ENCODE data around the gene CAMK2D.

CAMK2D gene

DNA sequence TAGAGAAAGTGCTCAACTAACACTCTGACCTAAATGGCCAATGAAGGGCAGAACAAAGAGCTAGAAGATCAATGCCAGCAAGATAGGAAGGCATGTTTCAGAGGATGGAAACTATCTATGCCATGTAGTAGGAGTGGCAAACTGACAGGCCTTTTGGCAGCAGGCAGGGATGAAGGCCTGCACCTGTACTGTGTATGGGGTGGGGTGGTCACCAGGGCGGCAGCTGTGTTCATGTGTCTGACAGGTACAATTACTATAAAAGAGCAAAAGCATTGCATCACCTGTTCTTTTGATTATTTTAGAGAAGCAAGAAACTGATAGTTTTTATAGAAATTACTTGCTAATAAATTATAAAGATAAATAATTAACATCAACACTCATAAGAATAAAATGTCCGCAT, 239.1 kb downstream of the CAMK2D start:
- DNase-seq (ENCODE audit: low spot score) = no peak

DNA sequence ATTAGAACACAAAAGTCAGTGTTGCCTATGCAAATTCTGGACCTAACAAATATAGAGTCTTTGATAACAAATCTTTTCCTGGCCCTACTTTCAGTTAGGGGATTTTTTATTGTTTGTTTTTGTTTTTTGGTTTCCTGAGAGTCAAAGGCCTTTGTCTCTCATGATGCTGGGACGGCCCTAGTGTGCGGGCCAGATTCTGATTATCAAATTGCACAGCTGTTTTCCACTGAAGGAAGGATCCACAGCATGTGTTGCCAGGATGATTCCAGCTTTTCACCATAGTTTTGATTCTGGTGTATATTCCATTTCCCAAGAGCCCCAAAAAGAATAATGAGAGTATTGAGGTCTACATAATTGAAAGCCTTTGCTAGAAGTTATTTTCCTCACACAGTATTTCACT, 248.2 kb downstream of the CAMK2D start:
- DNase-seq (ENCODE audit: low spot score) = no peak

DNA sequence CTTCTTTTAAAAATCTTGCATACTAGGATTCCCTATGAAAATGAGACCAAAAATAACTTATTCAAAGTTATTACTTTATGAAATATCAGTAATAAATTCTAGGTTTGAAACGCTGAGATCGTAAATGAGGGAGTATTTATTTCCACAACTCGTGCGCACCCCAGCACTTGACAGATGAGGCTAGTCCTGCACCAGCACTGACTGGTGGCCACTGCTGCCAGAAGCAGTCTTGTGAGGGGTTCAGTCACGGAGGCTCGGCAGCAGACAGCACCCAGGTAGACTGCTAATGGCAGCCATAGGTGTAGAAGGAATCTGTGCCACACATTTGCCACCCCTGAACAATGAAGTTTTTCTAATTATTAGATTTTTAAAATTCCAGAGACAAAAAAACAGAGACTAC, 248.7 kb downstream of the CAMK2D start:
- DNase-seq (ENCODE audit: low spot score) = no peak

DNA sequence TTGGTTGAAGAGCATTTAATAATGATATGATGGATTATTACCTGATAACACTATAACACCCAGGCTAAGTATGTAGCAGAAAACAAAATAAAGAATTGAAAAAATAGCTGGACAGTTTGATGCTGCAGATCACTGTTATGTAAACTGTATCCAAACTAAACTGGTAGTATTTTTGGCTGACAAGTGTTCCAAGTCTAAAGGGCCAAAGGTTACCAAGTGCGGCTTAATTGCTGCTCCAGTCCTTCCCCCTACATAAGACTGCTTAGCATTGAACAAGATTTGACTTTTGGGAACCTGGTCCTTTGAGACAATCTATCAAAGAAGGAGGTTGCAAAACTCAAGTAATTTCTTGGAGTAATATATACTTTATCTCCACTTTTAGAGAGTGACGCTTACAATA, 249.6 kb downstream of the CAMK2D start:
- DNase-seq (ENCODE audit: low spot score) = no peak

DNA sequence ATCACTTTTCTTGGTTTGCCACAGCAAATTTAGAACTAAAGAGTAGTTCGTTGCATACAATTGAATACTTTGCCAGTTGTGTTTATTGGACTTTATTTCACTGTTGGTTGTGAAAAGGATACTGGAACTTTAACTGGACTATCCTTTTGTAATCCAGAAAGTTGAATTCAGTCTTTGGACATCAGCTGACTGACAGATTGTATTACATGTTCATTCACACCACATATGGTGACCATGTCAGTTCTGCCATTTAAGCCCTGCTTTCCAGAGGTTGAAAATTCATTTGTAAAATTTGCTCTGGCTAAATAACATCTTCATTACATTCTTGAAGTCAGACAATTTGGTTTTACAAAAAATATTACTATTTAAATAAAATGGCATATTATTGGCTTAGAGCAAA, 251.7 kb downstream of the CAMK2D start:
- no peak for DNase-seq (ENCODE audit: low spot score)

DNA sequence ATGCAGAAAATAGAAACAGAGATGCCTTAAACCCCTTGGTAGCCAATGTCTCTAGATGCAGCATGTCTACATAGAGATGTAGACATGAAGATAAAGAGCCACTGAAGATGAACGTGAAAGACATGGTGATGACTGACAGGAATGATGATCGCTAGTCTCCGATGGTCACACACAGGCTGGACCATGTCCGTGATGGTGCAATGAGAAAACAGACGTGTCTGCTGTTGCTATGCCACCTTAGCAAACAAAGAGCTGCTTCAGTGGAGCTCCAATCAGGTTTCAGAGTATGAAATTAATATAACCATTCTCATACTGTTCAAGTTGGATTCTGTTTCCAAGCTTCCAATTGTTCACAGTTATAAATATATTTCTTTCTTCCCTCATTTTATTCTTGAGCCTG, 256.5 kb downstream of the CAMK2D start:
- no peak for DNase-seq (ENCODE audit: low spot score)

DNA sequence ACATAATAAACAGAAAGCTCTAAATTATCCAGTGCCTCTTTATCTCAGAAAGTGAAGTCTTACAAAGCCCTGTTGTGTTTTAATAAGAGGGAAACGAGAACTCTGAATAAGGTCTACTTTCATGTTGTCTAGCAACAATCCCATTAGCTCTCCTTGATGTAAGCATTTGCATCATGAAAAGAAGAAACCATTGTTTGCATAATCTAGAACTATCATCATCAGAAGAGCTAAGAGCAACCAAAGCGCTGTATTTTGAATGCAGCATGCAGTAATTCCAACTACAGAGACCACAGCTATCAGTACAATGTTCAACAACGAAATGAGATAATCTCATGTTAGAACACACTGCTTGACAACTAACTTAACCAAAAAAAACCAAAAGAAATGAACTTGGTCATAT, 257.1 kb downstream of the CAMK2D start:
- DNase-seq (ENCODE audit: low spot score) = no peak

DNA sequence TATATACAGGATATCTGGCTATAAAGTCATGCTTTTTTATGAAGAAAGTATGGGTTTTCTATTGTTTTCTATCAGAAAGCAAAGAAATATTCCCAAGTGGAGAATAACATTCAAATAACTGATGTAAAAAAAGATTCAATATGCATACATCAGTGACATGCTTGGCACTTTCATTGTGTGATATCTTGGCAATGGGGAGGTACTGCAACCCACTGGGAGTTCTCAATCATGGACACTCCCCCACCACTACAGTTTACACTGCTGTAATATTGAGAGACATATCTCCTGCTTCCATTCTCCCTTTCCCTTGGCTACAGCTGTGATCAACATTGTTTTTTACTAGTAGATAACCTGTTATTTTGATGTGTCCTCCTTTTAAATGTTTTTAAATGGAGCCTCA, 257.8 kb downstream of the CAMK2D start:
- DNase-seq (ENCODE audit: low spot score) = no peak

DNA sequence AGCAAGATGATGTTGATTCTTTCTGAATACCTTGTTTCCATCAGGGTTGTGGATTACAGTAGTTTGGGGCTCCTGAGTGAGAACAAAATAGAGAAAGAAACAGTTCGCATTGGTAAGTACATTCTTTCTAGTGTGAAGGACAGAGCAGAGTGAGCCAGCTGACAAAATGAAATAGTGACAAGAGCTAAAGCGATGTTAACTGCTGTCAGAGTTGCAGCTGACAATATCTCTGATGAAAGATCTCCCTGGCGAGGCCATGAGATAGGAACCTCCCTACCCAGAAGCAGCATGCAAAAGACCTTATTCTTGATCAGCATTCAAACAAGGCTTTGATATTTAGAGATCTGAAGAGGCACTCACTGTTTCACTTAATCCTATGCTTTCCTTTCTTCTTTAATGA, 258.6 kb downstream of the CAMK2D start:
- DNase-seq (ENCODE audit: low spot score) = no peak

DNA sequence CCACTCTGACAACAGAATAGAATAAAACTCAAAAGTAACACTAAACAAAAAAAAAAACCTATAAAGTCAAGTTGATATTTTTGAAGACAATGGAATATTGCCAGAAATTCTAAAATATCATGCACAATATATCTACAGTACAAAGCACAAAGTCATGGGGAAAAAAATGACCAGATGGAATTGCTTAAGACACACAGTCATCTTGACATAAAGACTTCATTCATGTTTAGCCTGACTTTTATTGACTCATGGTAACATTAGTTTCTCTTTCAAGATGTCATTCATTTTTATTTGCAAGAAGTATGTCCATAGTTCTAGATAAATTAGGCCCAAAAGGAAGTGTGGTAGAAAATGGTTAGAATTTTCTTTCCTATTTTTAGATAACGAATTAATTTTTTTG, 259.1 kb downstream of the CAMK2D start:
- no peak for DNase-seq (ENCODE audit: low spot score)

DNA sequence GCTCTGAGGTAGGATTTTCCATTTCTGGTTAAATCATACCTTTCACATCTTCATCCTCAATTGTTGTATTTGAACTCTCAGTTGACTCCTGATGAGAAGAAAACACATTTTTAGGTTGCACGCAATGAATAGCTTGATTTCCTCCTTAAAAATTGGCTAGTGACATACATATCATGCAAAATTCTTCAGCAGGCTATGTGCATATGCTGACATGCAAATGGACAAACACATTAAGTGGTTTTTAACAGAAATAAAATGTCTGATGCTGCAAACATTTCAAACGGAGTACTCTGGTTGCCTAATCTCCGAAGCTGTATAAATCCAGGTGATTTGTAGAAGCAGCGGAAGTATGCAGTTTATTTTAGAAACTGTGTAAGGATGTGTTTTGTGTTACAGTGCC, 261.1 kb downstream of the CAMK2D start:
- no peak for DNase-seq (ENCODE audit: low spot score)

DNA sequence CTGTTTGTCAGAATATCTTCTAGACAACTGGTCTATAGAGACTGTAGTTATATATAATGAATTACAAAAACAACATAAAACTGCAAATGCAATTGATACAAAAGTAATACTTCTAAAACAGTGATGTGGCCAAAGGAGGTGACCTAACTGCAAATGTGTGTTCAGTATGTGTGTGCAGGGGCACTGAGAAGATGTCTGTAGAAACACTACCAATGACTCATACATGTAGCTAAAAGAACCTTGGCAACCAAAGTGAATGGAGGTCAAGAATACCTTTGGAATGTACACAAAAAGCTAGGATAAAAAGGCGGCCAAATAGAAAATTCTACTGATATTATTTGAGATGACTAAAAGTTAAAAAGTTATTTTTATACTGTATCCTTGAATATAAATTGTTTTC, 261.8 kb downstream of the CAMK2D start:
- no peak for DNase-seq (ENCODE audit: low spot score)

DNA sequence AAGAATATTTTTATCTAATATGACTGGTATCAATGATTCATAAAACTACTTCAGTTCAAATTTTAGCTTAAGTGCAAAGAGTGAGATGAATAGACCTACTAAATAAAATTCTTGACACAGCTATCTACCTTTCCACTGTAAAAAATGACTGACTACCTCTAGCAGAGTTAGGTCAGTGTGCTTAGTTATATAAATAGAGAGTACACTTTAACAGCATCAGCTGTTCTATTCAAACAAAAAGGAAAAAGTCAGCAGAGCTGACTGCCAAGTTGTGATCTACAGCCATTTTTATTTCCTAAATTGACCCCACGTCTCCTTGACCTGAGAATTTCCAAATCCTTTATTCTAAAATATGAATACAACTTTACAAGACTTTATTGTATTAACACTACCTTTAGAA, 262.4 kb downstream of the CAMK2D start:
- DNase-seq (ENCODE audit: low spot score) = no peak

DNA sequence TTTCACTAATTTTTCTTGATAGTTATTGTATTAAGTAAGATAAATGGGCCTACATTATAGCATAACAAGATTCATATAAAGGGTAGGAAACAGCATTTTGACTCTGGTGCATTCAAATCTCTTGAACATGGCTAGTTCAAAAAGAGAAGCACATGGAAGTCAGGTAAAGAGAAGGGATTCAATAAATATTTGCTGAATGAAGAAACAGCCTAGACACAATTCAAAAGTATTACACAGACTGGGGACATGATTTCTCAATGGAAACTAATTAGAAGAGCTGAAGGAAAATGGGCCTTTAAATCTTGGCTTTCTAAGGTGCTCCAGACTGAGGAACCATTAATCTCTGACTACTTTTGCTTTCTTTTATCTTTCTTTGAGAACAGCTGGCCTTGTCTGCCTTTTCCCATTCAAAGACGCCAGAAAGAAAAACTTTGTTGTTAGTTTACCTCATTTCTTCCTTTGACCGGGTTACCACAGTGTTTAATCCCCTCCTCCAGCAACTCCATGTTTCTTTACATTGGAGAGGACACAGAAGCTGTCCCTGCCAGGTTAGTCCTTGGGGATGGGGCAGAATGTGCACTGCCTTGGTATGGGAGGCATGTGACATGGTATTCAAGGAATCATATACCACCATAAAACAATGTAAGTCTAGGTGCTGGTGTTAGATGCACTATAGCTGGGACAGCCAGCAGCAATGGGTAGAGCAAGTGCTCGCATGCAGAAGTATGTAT, 264.2 kb downstream of the CAMK2D start:
- DNase-seq (ENCODE audit: low spot score) = no peak

DNA sequence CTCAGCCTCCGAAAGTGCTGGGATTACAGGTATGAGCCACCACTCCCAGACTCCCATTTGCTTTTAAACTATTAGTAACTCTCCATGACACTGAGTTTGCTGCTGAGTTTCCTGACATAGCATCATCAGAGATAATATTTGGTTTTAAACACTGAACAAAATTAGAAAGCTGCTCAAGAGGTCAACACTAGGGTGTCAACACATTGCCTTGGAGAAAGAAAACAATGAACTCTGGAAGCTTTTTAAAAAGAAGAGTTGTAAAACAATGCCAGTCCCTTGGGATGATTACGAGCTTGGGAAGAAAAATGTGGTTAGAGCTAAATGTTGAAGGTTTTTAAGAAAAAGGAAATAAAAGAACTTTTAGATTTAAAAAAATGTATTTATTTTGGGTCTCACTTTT, 264.8 kb downstream of the CAMK2D start:
- DNase-seq (ENCODE audit: low spot score) = no peak

DNA sequence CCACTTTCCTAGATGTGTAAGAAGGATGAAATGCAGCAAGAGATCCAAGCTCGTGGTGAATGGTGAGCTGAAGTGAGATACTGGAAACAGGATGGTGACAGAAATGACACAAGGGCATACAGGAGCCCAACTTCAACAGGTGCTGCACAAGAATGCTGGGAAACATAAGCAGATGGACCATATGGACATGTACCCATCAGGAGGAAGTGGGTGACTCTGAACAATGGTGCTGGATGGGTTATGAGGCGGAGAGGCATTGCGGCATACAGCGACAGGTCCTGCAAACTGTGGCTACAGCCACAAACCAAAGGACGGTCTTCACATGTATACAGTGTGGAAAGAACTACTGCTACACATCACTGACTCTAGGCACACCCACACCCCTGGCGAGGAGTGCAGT, 265.7 kb downstream of the CAMK2D start:
- DNase-seq (ENCODE audit: low spot score) = no peak

DNA sequence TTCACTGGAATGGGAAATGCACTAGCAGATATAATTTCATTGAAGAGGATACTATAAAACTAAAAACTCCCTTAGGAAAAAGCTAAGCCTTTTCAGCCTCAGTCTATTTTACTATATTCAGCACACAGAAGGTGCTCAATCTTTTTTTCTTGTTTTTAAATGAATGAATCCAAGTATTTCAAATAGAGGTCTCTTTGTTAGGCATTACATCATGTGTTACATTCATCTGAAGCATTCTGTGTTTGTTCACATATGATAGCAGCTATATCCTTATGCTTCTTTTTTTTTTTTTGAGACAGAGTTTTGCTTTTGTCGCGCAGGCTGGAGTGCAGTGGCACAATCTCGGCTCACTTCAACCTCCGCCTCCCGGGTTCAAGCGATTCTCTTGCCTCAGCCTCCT, 278.4 kb downstream of the CAMK2D start:
- DNase-seq (ENCODE audit: low spot score) = no peak

DNA sequence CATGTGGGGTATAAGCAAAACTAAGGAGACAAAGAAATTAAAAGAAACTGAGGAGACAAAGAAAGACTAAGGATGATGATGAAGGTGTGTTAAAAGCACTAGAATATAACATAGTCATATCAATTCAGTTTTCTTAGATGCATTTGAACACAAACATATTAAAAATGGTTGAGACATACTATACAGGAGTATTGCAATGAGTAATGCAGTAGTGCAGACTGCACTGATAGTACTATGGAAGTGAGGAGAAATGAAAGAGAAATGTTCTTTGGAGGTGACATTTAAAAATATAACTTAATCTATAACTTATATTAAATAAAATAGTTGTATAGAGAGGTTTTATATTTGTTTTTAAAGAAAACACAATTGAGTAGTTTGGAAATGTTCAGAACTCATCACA, 279.2 kb downstream of the CAMK2D start:
- DNase-seq (ENCODE audit: low spot score) = no peak

DNA sequence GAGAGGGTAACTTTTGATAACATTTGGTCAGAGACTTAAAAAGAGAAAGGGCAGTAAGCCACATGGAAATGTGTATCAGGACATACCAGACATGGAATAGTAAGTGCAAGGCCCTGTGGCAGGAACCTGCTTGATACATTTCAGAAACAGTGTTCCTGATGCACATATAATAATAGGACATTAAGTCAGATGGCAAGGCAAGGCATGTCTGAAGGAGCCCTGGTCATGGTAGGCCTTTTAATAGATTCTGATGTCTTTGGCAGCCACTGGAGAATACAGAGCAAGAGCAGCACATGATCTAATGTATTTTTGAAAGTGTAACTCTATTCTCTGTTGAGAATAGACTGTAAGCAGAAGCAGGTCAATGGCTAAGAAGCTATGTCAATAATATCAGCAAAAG, 279.7 kb downstream of the CAMK2D start:
- DNase-seq (ENCODE audit: low spot score) = no peak

DNA sequence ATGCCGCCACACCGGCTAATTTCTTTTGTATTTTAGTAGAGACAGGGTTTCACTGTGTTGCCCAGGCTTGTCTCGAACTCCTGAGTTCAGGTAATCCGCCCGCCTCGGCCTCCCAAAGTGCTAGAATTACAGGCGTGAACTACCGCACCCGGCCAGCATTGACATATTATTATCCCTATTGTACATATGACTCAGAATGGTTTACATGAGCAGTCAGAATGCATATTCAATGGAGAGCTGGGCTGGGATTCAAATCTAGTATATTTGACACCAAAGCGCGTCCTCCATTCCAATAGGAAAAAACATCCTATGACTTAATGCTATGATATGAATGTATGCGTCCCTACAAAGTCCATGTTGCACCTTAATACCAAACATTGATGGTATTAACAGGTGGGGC, 281.4 kb downstream of the CAMK2D start:
- no peak for DNase-seq (ENCODE audit: low spot score)

DNA sequence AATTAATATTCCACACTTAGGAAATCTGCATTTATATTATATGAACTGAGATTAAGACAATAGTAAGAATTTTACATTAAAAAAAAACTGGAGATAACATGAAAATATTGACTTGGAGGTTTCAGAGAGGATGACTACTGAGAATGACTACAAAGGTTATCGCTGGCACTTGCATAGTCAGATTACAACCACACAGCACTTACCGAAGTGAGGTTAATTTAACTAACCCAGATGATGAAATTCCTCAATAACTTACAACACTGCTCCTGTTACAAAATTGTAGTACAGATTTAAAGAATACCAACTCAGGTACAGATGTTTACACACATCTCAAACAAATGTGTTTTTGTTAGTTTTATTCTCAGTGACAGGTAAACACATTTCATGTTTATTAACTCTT, 283.5 kb downstream of the CAMK2D start:
- DNase-seq (ENCODE audit: low spot score) = no peak

DNA sequence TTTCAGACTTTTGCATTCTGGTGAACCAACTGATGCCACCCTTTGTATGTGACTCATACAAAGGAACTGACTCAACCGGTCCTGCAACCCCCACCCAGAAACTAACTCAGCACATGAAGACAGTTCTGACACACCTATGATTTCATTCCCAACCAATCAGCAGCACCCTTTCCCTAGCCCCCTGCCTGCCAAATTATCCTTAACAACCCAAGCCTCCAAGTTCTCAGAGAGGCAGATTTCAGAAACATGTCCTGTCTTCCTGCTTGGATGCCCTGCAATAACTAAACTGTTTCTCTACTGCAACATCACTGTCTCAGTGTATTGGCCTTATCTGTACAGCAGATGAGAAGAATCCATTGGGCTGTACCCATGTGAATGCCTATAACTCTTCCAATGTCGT, 284.7 kb downstream of the CAMK2D start:
- DNase-seq (ENCODE audit: low spot score) = no peak

DNA sequence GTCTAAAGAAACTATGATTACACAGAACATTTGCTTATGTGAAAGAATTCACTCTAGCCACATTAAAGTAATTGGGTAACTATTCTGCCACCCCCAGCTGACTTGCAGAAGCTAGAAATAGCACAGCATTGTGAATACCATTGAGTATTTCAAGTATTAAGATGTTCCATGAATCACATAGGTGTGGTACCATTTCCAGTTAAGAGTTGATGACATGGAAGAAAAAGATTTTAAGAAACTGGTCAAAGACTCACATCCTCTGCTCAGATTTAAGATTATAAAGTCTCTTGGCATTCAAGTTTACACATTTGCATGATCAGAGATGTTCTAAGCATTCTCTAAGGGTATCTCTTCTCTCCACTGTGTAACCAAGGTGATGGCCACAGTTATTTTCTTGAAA, 287.5 kb downstream of the CAMK2D start:
- DNase-seq (ENCODE audit: low spot score) = no peak

DNA sequence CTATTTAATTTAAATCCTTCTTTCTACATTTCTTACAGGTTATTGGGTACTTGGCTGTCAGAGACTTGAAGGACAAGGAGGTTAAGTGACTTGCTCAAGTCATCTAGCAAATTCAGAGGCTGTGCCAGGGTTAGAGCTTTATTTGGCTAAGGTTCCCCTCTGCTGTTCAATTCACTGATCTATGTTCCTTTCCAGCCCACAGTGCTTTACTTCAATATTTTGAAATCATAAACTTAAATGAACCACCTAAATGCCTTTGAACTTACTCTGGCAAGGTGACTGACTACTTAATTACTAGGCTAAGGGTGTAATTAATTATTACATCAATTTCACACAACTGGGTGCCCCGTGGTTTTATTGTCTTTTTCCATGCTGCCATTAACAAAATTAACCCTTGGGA, 288.7 kb downstream of the CAMK2D start:
- DNase-seq (ENCODE audit: low spot score) = no peak

All from iPS-NIHi11 (cell line).